Measurements from ENCODE around the gene FICD. TPM values are rescaled to one million over a fixed set of nuclear protein-coding genes. Genes with fewer than 3 reads are reported as not detected.

FICD gene
- total and polyA plus RNA-seq, 12 donors: 2.7 to 77.5 (median 13.0) TPM

DNA sequence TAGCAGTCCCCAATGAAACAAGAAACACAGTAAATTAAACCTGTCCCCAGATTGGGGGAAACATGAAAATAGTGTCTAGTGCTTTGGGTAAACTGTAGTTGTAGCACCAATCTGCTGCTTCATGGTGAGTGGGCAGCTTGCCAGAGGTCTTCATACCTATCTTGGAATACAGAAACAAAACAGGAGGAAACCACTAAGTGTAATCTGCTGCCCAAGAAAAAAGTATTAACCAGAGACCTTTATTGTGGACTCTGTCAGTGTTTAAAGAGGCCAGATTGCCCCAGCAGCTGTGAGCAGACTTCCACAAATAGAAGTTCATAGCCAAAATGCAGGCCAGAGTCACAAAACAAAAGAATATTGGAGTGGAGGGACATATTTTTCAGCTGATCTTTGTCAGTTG, 49.6 kb downstream of the FICD start:
- Histone ChIP-seq H3K4me1 (replicated peaks in 1 of 2) (peaks cover 23 to 42% of the 10 kb centered on the region in 2 donors), H3K36me3 (replicated peaks in 1 of 2) (peaks cover 0 to 58% of the 10 kb centered on the region in 2 donors), H3K4me3 (no peak overlapping the region), H3K9me3 (replicated peaks in 1 of 3) (no peaks in the 10 kb centered on the region), H3K27ac (peak overlapping the region in 3 of 5 donors; percentile 21 to 95 (median 30)), H3K27me3 (no peaks in the 10 kb centered on the region)
- intact Hi-C loops (cut with DNase I): loop anchor here in 1 of 2 donors (5.0 to 10.0 kb wide), 2 partner anchors 53 to 230 kb away; no protein-coding TSS in a partner anchor
- TF ChIP-seq POLR2A (IDR thresholded peaks at IDR 0.05): no peak
- TF ChIP-seq, protein P1, sequence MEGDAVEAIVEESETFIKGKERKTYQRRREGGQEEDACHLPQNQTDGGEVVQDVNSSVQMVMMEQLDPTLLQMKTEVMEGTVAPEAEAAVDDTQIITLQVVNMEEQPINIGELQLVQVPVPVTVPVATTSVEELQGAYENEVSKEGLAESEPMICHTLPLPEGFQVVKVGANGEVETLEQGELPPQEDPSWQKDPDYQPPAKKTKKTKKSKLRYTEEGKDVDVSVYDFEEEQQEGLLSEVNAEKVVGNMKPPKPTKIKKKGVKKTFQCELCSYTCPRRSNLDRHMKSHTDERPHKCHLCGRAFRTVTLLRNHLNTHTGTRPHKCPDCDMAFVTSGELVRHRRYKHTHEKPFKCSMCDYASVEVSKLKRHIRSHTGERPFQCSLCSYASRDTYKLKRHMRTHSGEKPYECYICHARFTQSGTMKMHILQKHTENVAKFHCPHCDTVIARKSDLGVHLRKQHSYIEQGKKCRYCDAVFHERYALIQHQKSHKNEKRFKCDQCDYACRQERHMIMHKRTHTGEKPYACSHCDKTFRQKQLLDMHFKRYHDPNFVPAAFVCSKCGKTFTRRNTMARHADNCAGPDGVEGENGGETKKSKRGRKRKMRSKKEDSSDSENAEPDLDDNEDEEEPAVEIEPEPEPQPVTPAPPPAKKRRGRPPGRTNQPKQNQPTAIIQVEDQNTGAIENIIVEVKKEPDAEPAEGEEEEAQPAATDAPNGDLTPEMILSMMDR (IDR thresholded peaks at IDR 0.05): no peak
- DNase-seq: peak in 1 of 7 donors; percentile 60

DNA sequence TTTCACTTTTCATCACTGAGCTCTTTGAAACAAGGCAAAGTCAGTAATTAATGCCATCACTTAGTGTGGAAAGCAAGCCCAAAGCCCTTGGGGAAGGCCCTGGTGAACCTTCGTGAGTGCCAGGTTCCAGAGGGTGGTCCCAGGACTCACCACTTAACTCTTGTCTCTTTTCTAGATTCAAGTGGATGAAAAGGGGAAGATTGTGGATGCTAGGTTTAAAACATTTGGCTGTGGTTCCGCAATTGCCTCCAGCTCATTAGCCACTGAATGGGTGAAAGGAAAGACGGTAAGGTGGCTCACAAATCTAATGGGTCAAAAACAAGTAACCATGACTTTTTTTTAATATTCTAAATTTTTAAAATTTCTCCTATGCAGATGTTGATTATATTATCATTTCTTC, 50.1 kb downstream of the FICD start:
- peaks cover 19 to 37% of the 10 kb centered on the region in 2 donors for H3K4me1 ChIP-seq (replicated peaks in 1 of 2)
- no peak overlapping the region for H3K4me3 ChIP-seq
- no peaks in the 10 kb centered on the region for H3K27me3 ChIP-seq
- DNase-seq: peak in 2 of 7 donors; percentile 13 to 40
- H3K36me3 ChIP-seq (replicated peaks in 1 of 2): peaks cover 0 to 62% of the 10 kb centered on the region in 2 donors
- H3K9me3 ChIP-seq (replicated peaks in 1 of 3): no peaks in the 10 kb centered on the region
- 78 to 88% (median 80%) methylated on average over 3 of the region's 3 CpGs for WGBS, 4 donors
- TF ChIP-seq POLR2A (IDR thresholded peaks at IDR 0.05): no peak
- TF ChIP-seq, protein P1 (IDR thresholded peaks at IDR 0.05): no peak
- H3K27ac ChIP-seq: peak overlapping the region in 3 of 5 donors; percentile 30 to 95 (median 69)
- intact Hi-C loops (cut with DNase I): loop anchor here in 1 of 2 donors (5.0 to 10.0 kb wide), 2 partner anchors 52 to 230 kb away; no protein-coding TSS in a partner anchor

DNA sequence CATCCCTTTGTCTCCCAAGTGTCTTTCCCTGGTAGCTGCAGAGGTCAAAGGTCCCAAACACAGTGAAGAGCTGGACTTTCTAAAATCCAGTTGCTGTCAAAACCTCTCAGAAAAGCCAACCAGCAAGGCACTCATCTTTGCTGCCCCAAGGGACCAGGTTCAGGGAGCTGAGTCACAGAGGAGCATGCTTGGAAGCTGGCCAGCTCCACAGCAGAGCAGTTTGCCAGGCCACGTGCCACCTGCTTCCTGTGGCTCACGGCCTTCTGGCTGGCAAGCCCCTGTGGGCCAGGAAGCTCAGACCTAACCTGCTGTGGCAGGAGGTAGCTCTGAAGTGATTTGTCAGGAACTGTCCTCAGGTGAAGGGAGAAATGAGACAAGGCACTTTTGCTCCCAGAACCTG, 50.9 kb downstream of the FICD start:
- TF ChIP-seq, protein P1 (IDR thresholded peaks at IDR 0.05): no peak
- no peak for TF ChIP-seq POLR2A (IDR thresholded peaks at IDR 0.05)
- DNase-seq: peak; percentile 90 to 98 (median 96)
- H3K9me3 ChIP-seq (replicated peaks in 1 of 3): no peaks in the 10 kb centered on the region
- intact Hi-C loops (cut with DNase I): loop anchor here in 1 of 2 donors (5.0 to 10.0 kb wide), 2 partner anchors 51 to 229 kb away; no protein-coding TSS in a partner anchor
- H3K4me3 ChIP-seq: no peak overlapping the region
- H3K4me1 ChIP-seq (replicated peaks in 1 of 2): peaks cover 17 to 35% of the 10 kb centered on the region in 2 donors
- peak overlapping the region in 4 of 5 donors; percentile 1 to 95 (median 77) for H3K27ac ChIP-seq
- 0 to 18% (median 11%) methylated on average over 1 to 2 of the region's 2 CpGs for WGBS, 4 donors
- H3K27me3 ChIP-seq: no peaks in the 10 kb centered on the region
- peaks cover 0 to 63% of the 10 kb centered on the region in 2 donors for H3K36me3 ChIP-seq (replicated peaks in 1 of 2)

DNA sequence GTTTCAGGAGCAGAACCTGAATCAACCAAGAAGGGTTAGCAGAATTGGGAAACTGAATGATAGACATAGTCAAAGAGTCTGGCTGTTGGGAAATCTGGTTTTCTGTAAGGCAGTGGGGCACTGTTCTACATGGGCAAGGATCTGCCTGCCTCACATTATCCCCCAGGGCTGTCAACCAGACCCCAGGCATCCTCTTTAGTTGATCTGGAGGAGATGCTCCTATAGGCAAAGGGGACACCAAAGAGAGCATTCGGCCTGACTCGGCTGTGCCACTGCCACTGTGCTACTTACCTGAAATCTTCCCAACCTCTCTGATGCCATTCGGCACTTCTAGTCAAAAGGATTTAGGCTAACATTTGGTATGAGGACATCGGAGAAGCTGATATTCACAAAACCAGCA, 51.4 kb downstream of the FICD start:
- H3K27me3 ChIP-seq: no peaks in the 10 kb centered on the region
- intact Hi-C loops (cut with DNase I): loop anchor here in 1 of 2 donors (5.0 to 10.0 kb wide), 2 partner anchors 51 to 228 kb away; no protein-coding TSS in a partner anchor
- peaks cover 17 to 35% of the 10 kb centered on the region in 2 donors for H3K4me1 ChIP-seq (replicated peaks in 1 of 2)
- no peak overlapping the region for H3K4me3 ChIP-seq
- peak in 2 of 7 donors; percentile 21 to 30 for DNase-seq
- no peaks in the 10 kb centered on the region for H3K9me3 ChIP-seq (replicated peaks in 1 of 3)
- peaks cover 0 to 63% of the 10 kb centered on the region in 2 donors for H3K36me3 ChIP-seq (replicated peaks in 1 of 2)
- WGBS, 4 donors: 76 to 94% (median 88%) methylated on average over 4 of the region's 4 CpGs
- TF ChIP-seq, protein P1 (IDR thresholded peaks at IDR 0.05): no peak
- no peak for TF ChIP-seq POLR2A (IDR thresholded peaks at IDR 0.05)
- H3K27ac ChIP-seq: peak overlapping the region in 4 of 5 donors; percentile 1 to 95 (median 77)
